Upper lobe of right lung (tissue), 1 donor: ENCODE results near the gene TRPM2. TPM values are rescaled to one million over a fixed set of nuclear protein-coding genes. Genes with fewer than 3 reads are reported as not detected.
"Not testable (repeated sequence)": the region's sequence is repeated elsewhere in the genome, so short reads cannot be mapped to it uniquely, and the experiment has no call there.

ENCODE experiments used
- ATAC-seq: fragments of 200-7000 bp; cut with Tn5 transposase; one replicate; pipeline ENCODE4 v1.9.1; 2020; ENCODE audit warnings: mild to moderate bottlenecking, moderate library complexity
- DNase-seq: peaks from one replicate; pipeline ENCODE4 v3.0.0-alpha.2; 2020
- H3K27ac ChIP-seq: fragments of 200-600 bp; one replicate; pipeline ENCODE4 v1.8.0; 2022
- H3K27me3 ChIP-seq: fragments of 200-600 bp; one replicate; pipeline ENCODE4 v1.8.0; 2022; ENCODE audit warnings: mild to moderate bottlenecking
- H3K36me3 ChIP-seq: fragments of 200-600 bp; one replicate; pipeline ENCODE4 v1.8.0; 2022
- H3K4me1 ChIP-seq: fragments of 200-600 bp; one replicate; pipeline ENCODE4 v1.8.0; 2022
- H3K4me3 ChIP-seq: fragments of 200-600 bp; one replicate; pipeline ENCODE4 v1.8.0; 2022; ENCODE audit warnings: mild to moderate bottlenecking
- H3K9me3 ChIP-seq: fragments of 200-600 bp; one replicate; pipeline ENCODE4 v1.8.0; 2022
- CTCF ChIP-seq: fragments of 200-600 bp; IDR thresholded peaks from one replicate; pipeline ENCODE4 v1.8.0; 2022; ENCODE audit warnings: antibody characterized with exemption
- intact Hi-C: fragments of 100-400 bp; cut with DNase I; formaldehyde crosslinking; loops from one replicate; pipeline ENCODE4 v1.11.0; 2022
- total RNA-seq: library from RNA; stranded (reverse); fragmentation: NEBNext Ultra II Directional; extraction: Animal tissue kit (Norgen Biotek cat#: 25700); gene quantifications from one replicate; pipeline ENCODE4 v1.2.1, GENCODE V29; 2021
- donor health status: DM: no; HTN: yes; CAD: no; lungs with severe emphysema.

Gene TRPM2
- total RNA-seq, 1 donor from 2014 or later = 10.0 TPM

- H3K27ac ChIP-seq = no peak overlapping the region
- no peak for TF ChIP-seq CTCF
- no peaks in the 10 kb centered on the region for H3K27me3 ChIP-seq
- H3K4me3 ChIP-seq = no peak overlapping the region
- intact Hi-C loops = no loop called here
- H3K9me3 ChIP-seq = no peaks in the 10 kb centered on the region
- no peaks in the 10 kb centered on the region for H3K4me1 ChIP-seq
- ATAC-seq (peak; percentile 7), DNase-seq (peak; percentile 50)
- no peaks in the 10 kb centered on the region for H3K36me3 ChIP-seq
Measured at GRCh38 chr21:44402323-44403105, 49.1 kb downstream of the TRPM2 start.

GRCh38 chr21:44403106-44404020, 49.9 kb downstream of the TRPM2 start:
- no peak for TF ChIP-seq CTCF
- no peaks in the 10 kb centered on the region for H3K9me3 ChIP-seq
- no peaks in the 10 kb centered on the region for H3K4me1 ChIP-seq
- ATAC-seq = no peak
- DNase-seq = peak; percentile 22
- H3K27me3 ChIP-seq = no peaks in the 10 kb centered on the region
- H3K27ac ChIP-seq = no peak overlapping the region
- intact Hi-C loops = no loop called here
- no peaks in the 10 kb centered on the region for H3K36me3 ChIP-seq
- no peak overlapping the region for H3K4me3 ChIP-seq

DNA sequence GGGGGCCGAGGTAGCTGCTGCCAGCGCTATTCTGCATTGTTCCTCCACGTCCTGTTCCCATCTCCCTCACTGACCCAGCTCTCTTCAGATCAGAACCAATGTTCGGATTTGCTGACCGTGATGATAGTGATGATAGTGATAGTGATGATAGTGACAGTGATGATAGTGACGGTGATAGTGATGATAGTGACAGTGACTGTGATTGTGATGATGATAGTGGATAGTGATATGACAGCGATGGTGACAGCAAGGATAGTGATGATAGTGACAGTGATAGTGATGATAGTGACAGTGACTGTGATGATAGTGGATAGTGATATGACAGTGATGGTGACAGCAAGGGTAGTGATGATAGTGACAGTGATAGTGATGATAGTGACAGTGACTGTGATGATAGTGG, 51.1 kb downstream of the TRPM2 start:
- DNase-seq, H3K36me3 ChIP-seq, H3K9me3 ChIP-seq, intact Hi-C loops, H3K27me3 ChIP-seq, H3K4me1 ChIP-seq, H3K4me3 ChIP-seq, ATAC-seq, H3K27ac ChIP-seq: not testable (repeated sequence)

GRCh38 chr21:44405091-44405947, 51.9 kb downstream of the TRPM2 start:
- H3K27ac ChIP-seq = no peak overlapping the region
- H3K36me3 ChIP-seq = no peaks in the 10 kb centered on the region
- no peak for ATAC-seq
- no peak for DNase-seq
- H3K4me1 ChIP-seq = no peaks in the 10 kb centered on the region
- H3K9me3 ChIP-seq = no peaks in the 10 kb centered on the region
- no peak for TF ChIP-seq CTCF
- intact Hi-C loops = no loop called here
- no peak overlapping the region for H3K4me3 ChIP-seq
- no peaks in the 10 kb centered on the region for H3K27me3 ChIP-seq

DNA sequence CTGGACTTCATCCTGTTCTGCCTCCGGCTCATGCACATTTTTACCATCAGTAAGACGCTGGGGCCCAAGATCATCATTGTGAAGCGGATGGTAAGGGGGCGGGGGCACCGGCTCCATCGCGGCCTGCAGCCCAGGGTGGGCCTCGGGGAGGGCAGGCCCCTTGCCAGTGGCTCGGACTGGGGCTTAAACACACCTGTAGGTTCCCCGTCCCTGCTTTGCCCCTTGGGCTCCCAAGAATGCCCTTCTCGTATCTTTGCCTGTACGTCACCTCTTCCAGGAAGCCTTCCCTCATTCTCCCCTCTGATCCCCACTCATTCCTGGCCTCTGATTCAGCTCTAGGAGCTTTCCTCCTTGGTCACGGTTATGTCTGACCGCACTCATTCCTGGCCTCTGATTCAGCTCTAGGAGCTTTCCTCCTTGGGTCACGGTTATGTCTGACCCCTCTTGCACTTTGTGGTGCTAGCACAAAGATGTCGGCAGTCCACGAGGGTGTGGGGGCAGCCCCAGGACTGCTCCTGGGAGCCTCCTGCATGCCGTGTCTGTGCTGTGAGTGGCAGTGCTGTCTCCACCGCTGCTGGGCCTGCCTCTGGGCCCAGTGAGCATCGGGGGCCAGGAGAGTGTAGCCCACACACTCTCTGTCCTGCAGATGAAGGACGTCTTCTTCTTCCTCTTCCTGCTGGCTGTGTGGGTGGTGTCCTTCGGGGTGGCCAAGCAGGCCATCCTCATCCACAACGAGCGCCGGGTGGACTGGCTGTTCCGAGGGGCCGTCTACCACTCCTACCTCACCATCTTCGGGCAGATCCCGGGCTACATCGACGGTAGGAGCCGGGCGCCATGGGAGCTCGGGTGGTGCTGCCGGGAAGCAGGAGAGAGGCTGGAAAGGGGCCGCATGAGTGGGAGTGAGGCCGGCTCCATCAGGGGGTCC, 52.8 kb downstream of the TRPM2 start:
- intact Hi-C loops = no loop called here
- no peak overlapping the region for H3K4me3 ChIP-seq
- DNase-seq = no peak

More for the DNA sequence above, 52.8 kb downstream of the TRPM2 start:
- ATAC-seq = no peak
- Histone ChIP-seq H3K27me3 (no peaks in the 10 kb centered on the region), H3K4me1 (no peaks in the 10 kb centered on the region), H3K9me3 (no peaks in the 10 kb centered on the region), H3K27ac (no peak overlapping the region), H3K36me3 (no peaks in the 10 kb centered on the region)
- TF ChIP-seq CTCF = no peak
